HEK293 (cell line): Measurements from ENCODE around the gene KRT8.

Experiments used
- CTCF ChIP-seq: fragments of 450-650 bp; formaldehyde crosslinking; IDR thresholded peaks from 2 replicates; pipeline ENCODE4 v1.5.1; 2016; ENCODE audit warnings: missing biosample characterization, missing genetic modification characterization
- GLIS2 ChIP-seq: fragments of 450-650 bp; formaldehyde crosslinking; IDR thresholded peaks from 2 replicates; pipeline ENCODE4 v1.5.1; 2016; ENCODE audit warnings: missing biosample characterization, missing genetic modification characterization
- REPIN1 ChIP-seq: fragments of 450-650 bp; formaldehyde crosslinking; IDR thresholded peaks from 2 replicates; pipeline ENCODE4 v1.5.1; 2017; ENCODE audit warnings: missing biosample characterization, missing genetic modification characterization, low read depth
- ZBTB7A ChIP-seq: fragments of 450-650 bp; formaldehyde crosslinking; IDR thresholded peaks from 2 replicates; pipeline ENCODE4 v1.5.1; 2016; ENCODE audit warnings: low read depth, missing biosample characterization, missing genetic modification characterization
- ZBTB8A ChIP-seq: fragments of 450-650 bp; formaldehyde crosslinking; IDR thresholded peaks from 2 replicates; pipeline ENCODE4 v1.5.1; 2016; ENCODE audit warnings: missing biosample characterization, missing genetic modification characterization
- TF ChIP-seq, protein P1 (sequence below): fragments of 450-650 bp; formaldehyde crosslinking; IDR thresholded peaks from 2 replicates; pipeline ENCODE4 v1.5.1; 2016; ENCODE audit warnings: missing biosample characterization, missing genetic modification characterization
- TF ChIP-seq, protein P2 (sequence below): fragments of 450-650 bp; formaldehyde crosslinking; IDR thresholded peaks from 2 replicates; pipeline ENCODE4 v1.5.1; 2016; ENCODE audit warnings: missing biosample characterization, missing genetic modification characterization

DNA sequence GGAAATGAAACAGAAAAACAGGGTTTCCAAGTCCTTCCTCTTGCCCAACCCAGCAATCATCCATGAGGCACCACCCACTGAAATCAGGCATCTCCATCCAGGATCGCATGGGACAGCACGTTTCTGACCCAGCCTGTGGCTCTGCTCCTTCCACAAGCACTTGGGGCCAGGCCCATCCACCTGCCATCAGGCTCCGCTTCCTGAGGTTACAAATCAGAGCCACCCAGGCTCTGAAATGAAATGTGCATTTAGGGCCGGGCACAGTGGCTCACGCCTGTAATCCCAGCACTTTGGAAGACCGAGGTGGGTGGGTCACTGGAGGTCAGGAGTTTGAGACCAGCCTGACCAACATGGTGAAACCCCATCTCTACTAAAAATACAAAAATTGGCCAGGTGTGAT lies 55.4 kb downstream of the KRT8 start:
- no peak for TF ChIP-seq GLIS2 (tag by site-specific recombination)
- TF ChIP-seq ZBTB7A (tag by site-specific recombination): no peak
- TF ChIP-seq ZBTB8A (tag by site-specific recombination): no peak
- TF ChIP-seq REPIN1 (tag by site-specific recombination): no peak
- TF ChIP-seq CTCF (tag by site-specific recombination): no peak
- TF ChIP-seq, protein P1, sequence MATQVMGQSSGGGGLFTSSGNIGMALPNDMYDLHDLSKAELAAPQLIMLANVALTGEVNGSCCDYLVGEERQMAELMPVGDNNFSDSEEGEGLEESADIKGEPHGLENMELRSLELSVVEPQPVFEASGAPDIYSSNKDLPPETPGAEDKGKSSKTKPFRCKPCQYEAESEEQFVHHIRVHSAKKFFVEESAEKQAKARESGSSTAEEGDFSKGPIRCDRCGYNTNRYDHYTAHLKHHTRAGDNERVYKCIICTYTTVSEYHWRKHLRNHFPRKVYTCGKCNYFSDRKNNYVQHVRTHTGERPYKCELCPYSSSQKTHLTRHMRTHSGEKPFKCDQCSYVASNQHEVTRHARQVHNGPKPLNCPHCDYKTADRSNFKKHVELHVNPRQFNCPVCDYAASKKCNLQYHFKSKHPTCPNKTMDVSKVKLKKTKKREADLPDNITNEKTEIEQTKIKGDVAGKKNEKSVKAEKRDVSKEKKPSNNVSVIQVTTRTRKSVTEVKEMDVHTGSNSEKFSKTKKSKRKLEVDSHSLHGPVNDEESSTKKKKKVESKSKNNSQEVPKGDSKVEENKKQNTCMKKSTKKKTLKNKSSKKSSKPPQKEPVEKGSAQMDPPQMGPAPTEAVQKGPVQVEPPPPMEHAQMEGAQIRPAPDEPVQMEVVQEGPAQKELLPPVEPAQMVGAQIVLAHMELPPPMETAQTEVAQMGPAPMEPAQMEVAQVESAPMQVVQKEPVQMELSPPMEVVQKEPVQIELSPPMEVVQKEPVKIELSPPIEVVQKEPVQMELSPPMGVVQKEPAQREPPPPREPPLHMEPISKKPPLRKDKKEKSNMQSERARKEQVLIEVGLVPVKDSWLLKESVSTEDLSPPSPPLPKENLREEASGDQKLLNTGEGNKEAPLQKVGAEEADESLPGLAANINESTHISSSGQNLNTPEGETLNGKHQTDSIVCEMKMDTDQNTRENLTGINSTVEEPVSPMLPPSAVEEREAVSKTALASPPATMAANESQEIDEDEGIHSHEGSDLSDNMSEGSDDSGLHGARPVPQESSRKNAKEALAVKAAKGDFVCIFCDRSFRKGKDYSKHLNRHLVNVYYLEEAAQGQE (tag by site-specific recombination): no peak
- TF ChIP-seq, protein P2, sequence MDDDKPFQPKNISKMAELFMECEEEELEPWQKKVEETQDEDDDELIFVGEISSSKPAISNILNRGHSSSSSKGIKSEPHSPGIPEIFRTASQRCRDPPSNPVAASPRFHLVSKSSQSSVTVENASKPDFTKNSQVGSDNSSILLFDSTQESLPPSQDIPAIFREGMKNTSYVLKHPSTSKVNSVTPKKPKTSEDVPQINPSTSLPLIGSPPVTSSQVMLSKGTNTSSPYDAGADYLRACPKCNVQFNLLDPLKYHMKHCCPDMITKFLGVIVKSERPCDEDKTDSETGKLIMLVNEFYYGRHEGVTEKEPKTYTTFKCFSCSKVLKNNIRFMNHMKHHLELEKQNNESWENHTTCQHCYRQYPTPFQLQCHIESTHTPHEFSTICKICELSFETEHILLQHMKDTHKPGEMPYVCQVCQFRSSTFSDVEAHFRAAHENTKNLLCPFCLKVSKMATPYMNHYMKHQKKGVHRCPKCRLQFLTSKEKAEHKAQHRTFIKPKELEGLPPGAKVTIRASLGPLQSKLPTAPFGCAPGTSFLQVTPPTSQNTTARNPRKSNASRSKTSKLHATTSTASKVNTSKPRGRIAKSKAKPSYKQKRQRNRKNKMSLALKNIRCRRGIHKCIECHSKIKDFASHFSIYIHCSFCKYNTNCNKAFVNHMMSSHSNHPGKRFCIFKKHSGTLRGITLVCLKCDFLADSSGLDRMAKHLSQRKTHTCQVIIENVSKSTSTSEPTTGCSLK (tag by site-specific recombination): no peak
